ENCODE data around the gene MYH15. TPM values are rescaled to one million over a fixed set of nuclear protein-coding genes. Genes with fewer than 3 reads are reported as not detected.
A peak's percentile ranks its signal among the peaks of the same experiment; 100 is the strongest.

MYH15 gene
- total RNA-seq, 1 donor from 2014 or later, result 0.49 TPM

- DNase-seq, result no peak
Measured at GRCh38 chr3:108469126-108469525, 41.3 kb downstream of the MYH15 start.

GRCh38 chr3:108468577-108468976 lies 41.8 kb downstream of the MYH15 start:
- no peak for DNase-seq

- no peak for DNase-seq
Measured at GRCh38 chr3:108462899-108463298, 47.5 kb downstream of the MYH15 start.

- peak; percentile 75 for DNase-seq
Measured at GRCh38 chr3:108461661-108462111, 48.7 kb downstream of the MYH15 start.

GRCh38 chr3:108459225-108459624 lies 51.2 kb downstream of the MYH15 start:
- no peak for DNase-seq

- DNase-seq, result no peak
Measured at GRCh38 chr3:108455212-108455705, 55.1 kb downstream of the MYH15 start.

GRCh38 chr3:108453565-108453964 lies 56.8 kb downstream of the MYH15 start:
- DNase-seq, result no peak

GRCh38 chr3:108450444-108450843 lies 60.0 kb downstream of the MYH15 start:
- DNase-seq, result no peak

GRCh38 chr3:108448593-108448992 lies 61.8 kb downstream of the MYH15 start:
- DNase-seq, result no peak

GRCh38 chr3:108447096-108447847 lies 63.1 kb downstream of the MYH15 start:
- DNase-seq, result no peak

GRCh38 chr3:108442281-108442680 lies 68.1 kb downstream of the MYH15 start:
- no peak for DNase-seq

- DNase-seq, result no peak
Measured at GRCh38 chr3:108441518-108441917, 68.9 kb downstream of the MYH15 start.

- DNase-seq, result no peak
Measured at GRCh38 chr3:108441071-108441507, 69.3 kb downstream of the MYH15 start.

GRCh38 chr3:108438542-108438941 lies 71.9 kb downstream of the MYH15 start:
- no peak for DNase-seq

GRCh38 chr3:108437439-108437838 lies 73.0 kb downstream of the MYH15 start:
- no peak for DNase-seq

GRCh38 chr3:108433928-108434327 lies 76.5 kb downstream of the MYH15 start:
- DNase-seq, result no peak

- no peak for DNase-seq
Measured at GRCh38 chr3:108432431-108432830, 78.0 kb downstream of the MYH15 start.

- no peak for DNase-seq
Measured at GRCh38 chr3:108430540-108430939, 79.9 kb downstream of the MYH15 start.

GRCh38 chr3:108428586-108428985 lies 81.8 kb downstream of the MYH15 start:
- no peak for DNase-seq

GRCh38 chr3:108420926-108421325 lies 89.5 kb downstream of the MYH15 start:
- no peak for DNase-seq

- DNase-seq, result no peak
Measured at GRCh38 chr3:108416111-108416869, 94.1 kb downstream of the MYH15 start.

GRCh38 chr3:108415661-108416060 lies 94.7 kb downstream of the MYH15 start:
- DNase-seq, result no peak

- DNase-seq, result no peak
Measured at GRCh38 chr3:108414007-108414406, 96.4 kb downstream of the MYH15 start.

Data from skin of body (tissue), 2 donors.